Urinary bladder (tissue), 4 donors: ENCODE measurements around the gene CRTC3. TPM values are rescaled to one million over a fixed set of nuclear protein-coding genes. Genes with fewer than 3 reads are reported as not detected.

Source experiments
- DNase-seq: peaks from one replicate; pipeline ENCODE4 v3.0.0-alpha.2; 2015; ENCODE audit errors: extremely low spot score
- H3K27ac ChIP-seq: one replicate; pipeline ENCODE4 v1.5.1; 2013; ENCODE audit warnings: low read depth, mild to moderate bottlenecking, moderate library complexity
- H3K36me3 ChIP-seq: one replicate; pipeline ENCODE4 v1.6.1; 2013; ENCODE audit warnings: mild to moderate bottlenecking, moderate library complexity; ENCODE audit not compliant: insufficient read depth
- H3K4me1 ChIP-seq: one replicate; pipeline ENCODE4 v1.6.1; 2013; ENCODE audit warnings: mild to moderate bottlenecking, moderate library complexity; ENCODE audit not compliant: insufficient read depth
- H3K4me3 ChIP-seq: one replicate; pipeline ENCODE4 v1.5.1; 2013; ENCODE audit warnings: low read depth, low read length
- WGBS: extraction: QIAGEN DNeasy Blood & Tissue Kit; methylation state at CpG from one replicate; pipeline ENCODE4 v1.1.7; 2013; 5-methylcytosine and 5-hydroxymethylcytosine counted together
- polyA plus RNA-seq: library from polyadenylated mRNA; stranded (reverse); fragments of 200-250 nt; gene quantifications from one replicate; pipeline ENCODE4 v1.2.3, GENCODE V29; 2013
- total RNA-seq: library from RNA; depleted of rRNA; stranded (reverse); fragments of >200 nt; gene quantifications from one replicate; pipeline ENCODE4 v1.2.3, GENCODE V29; 2014
- donor health status: healthy with polysubstance abuse.
- donor health status: healthy.

Gene CRTC3
- total RNA-seq, result 41.3 TPM
- 41.9 TPM for polyA plus RNA-seq

- H3K4me3 ChIP-seq, result peak within 1 kb of the TSS; percentile 96
- peak within 1 kb of the TSS; percentile 95 for H3K27ac ChIP-seq
- H3K4me1 ChIP-seq, result no peaks in the 10 kb centered on the region
- no peak for DNase-seq
- no peaks in the 10 kb centered on the region for H3K36me3 ChIP-seq
- WGBS, result 1% methylated on average over 104 of the region's 104 CpGs
Measured at GRCh38 chr15:90529371-90530249, at the start of gene CRTC3. CRTC3 (plus strand) TSS chr15:90529923; CDS start chr15:90530072, 149 bp downstream.

- H3K4me1 ChIP-seq, result no peaks in the 10 kb centered on the region
- 77% methylated on average over 3 of the region's 3 CpGs for WGBS
- H3K4me3 ChIP-seq, result no peak overlapping the region
- H3K27ac ChIP-seq, result no peak overlapping the region
- no peak for DNase-seq
- H3K36me3 ChIP-seq, result peaks cover 4% of the 10 kb centered on the region
Measured at GRCh38 chr15:90481023-90481422, 48.7 kb upstream of the CRTC3 start.

- 46% methylated on average over 7 of the region's 7 CpGs for WGBS
- no peak overlapping the region for H3K27ac ChIP-seq
- H3K4me3 ChIP-seq, result no peak overlapping the region
- peaks cover 8% of the 10 kb centered on the region for H3K36me3 ChIP-seq
- DNase-seq, result no peak
- no peaks in the 10 kb centered on the region for H3K4me1 ChIP-seq
Measured at GRCh38 chr15:90482124-90483011, 47.4 kb upstream of the CRTC3 start.

GRCh38 chr15:90483012-90483307, 46.8 kb upstream of the CRTC3 start:
- no peak overlapping the region for H3K4me3 ChIP-seq
- DNase-seq, result no peak
- no peaks in the 10 kb centered on the region for H3K4me1 ChIP-seq
- H3K27ac ChIP-seq, result no peak overlapping the region
- peaks cover 8% of the 10 kb centered on the region for H3K36me3 ChIP-seq
- 34% methylated on average over 1 of the region's 1 CpG for WGBS

- no peak for DNase-seq
- Histone ChIP-seq H3K36me3 (peaks cover 8% of the 10 kb centered on the region), H3K27ac (no peak overlapping the region), H3K4me1 (no peaks in the 10 kb centered on the region), H3K4me3 (no peak overlapping the region)
- WGBS, result 93% methylated on average over 2 of the region's 2 CpGs
Measured at GRCh38 chr15:90483637-90484036, 46.1 kb upstream of the CRTC3 start.

GRCh38 chr15:90487186-90487585, 42.5 kb upstream of the CRTC3 start:
- Histone ChIP-seq H3K4me1 (no peaks in the 10 kb centered on the region), H3K36me3 (peaks cover 11% of the 10 kb centered on the region)
- WGBS, result 94% methylated on average over 8 of the region's 8 CpGs

GRCh38 chr15:90489514-90489913, 40.2 kb upstream of the CRTC3 start:
- no peaks in the 10 kb centered on the region for H3K4me1 ChIP-seq
- H3K27ac ChIP-seq, result no peak overlapping the region
- WGBS, result 86% methylated on average over 1 of the region's 1 CpG
- no peak for DNase-seq
- peaks cover 11% of the 10 kb centered on the region for H3K36me3 ChIP-seq
- no peak overlapping the region for H3K4me3 ChIP-seq

More at GRCh38 chr15:90487186-90487585, 42.5 kb upstream of the CRTC3 start:
- no peak for DNase-seq
- H3K27ac ChIP-seq, result no peak overlapping the region
- no peak overlapping the region for H3K4me3 ChIP-seq

GRCh38 chr15:90489944-90490343, 39.8 kb upstream of the CRTC3 start:
- H3K4me1 ChIP-seq, result no peaks in the 10 kb centered on the region
- H3K27ac ChIP-seq, result no peak overlapping the region
- no peak overlapping the region for H3K4me3 ChIP-seq
- 60% methylated on average over 2 of the region's 2 CpGs for WGBS
- peaks cover 11% of the 10 kb centered on the region for H3K36me3 ChIP-seq
- no peak for DNase-seq

GRCh38 chr15:90493647-90494046, 36.1 kb upstream of the CRTC3 start:
- H3K4me3 ChIP-seq, result no peak overlapping the region
- no peaks in the 10 kb centered on the region for H3K4me1 ChIP-seq
- H3K27ac ChIP-seq, result no peak overlapping the region
- H3K36me3 ChIP-seq, result peaks cover 11% of the 10 kb centered on the region
- no peak for DNase-seq

GRCh38 chr15:90495067-90495466, 34.7 kb upstream of the CRTC3 start:
- WGBS, result 65% methylated on average over 3 of the region's 3 CpGs
- no peak for DNase-seq
- H3K4me1 ChIP-seq, result no peaks in the 10 kb centered on the region
- H3K4me3 ChIP-seq, result no peak overlapping the region
- H3K36me3 ChIP-seq, result peaks cover 11% of the 10 kb centered on the region
- H3K27ac ChIP-seq, result no peak overlapping the region

GRCh38 chr15:90496791-90497190, 32.9 kb upstream of the CRTC3 start:
- Histone ChIP-seq H3K4me3 (no peak overlapping the region), H3K36me3 (peaks cover 11% of the 10 kb centered on the region), H3K27ac (no peak overlapping the region), H3K4me1 (no peaks in the 10 kb centered on the region)
- 36% methylated on average over 3 of the region's 3 CpGs for WGBS
- DNase-seq, result no peak

- Histone ChIP-seq H3K27ac (no peak overlapping the region), H3K36me3 (peaks cover 9% of the 10 kb centered on the region), H3K4me3 (no peak overlapping the region), H3K4me1 (no peaks in the 10 kb centered on the region)
- no peak for DNase-seq
- WGBS, result 72% methylated on average over 3 of the region's 3 CpGs
Measured at GRCh38 chr15:90497376-90497775, 32.3 kb upstream of the CRTC3 start.

GRCh38 chr15:90497912-90498311, 31.8 kb upstream of the CRTC3 start:
- DNase-seq, result no peak
- H3K36me3 ChIP-seq, result peaks cover 9% of the 10 kb centered on the region
- H3K4me3 ChIP-seq, result no peak overlapping the region
- 75% methylated on average over 6 of the region's 6 CpGs for WGBS
- H3K4me1 ChIP-seq, result no peaks in the 10 kb centered on the region
- no peak overlapping the region for H3K27ac ChIP-seq

GRCh38 chr15:90500171-90500570, 29.6 kb upstream of the CRTC3 start:
- H3K4me3 ChIP-seq, result no peak overlapping the region
- peaks cover 8% of the 10 kb centered on the region for H3K36me3 ChIP-seq
- no peak for DNase-seq
- 92% methylated on average over 2 of the region's 2 CpGs for WGBS
- H3K27ac ChIP-seq, result no peak overlapping the region
- H3K4me1 ChIP-seq, result no peaks in the 10 kb centered on the region
